ENCODE data around the gene DNAJC25. TPM values are rescaled to one million over a fixed set of nuclear protein-coding genes. Genes with fewer than 3 reads are reported as not detected.
A peak's percentile ranks its signal among the peaks of the same experiment; 100 is the strongest.

Gene DNAJC25
- polyA plus RNA-seq, 3 donors, result 1.1 to 6.0 (median 1.6) TPM

DNA sequence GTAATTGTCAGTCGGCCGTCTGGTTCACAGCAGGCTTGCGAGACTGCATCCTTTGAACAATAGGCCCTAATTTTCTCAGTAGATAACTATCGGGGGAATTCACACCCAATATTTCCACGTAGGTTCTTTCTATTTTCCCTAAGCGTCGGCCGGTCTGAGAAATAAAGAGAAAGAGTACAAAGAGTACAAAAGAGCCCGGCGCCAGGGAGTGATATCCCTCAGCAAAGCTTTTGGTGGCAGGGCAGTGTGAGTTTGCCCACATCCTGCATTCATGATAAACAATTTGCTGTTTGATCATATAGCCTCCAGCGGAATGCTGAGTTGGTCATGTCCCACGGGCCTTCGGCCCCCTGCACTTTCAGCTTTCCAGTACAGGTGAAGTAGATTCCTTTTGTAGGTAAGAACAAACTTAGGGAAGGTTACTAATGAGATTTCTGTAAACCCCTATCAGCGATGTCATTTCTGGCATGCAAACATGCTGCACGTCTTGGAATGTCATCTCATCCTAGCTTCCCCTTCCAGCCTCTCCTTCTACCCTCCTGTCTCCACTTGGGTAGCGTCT, 27.0 kb upstream of the DNAJC25 start:
- Mint-ChIP-seq H3K27me3 (ENCODE audit: low read depth in 3 of 3) (peaks cover 22 to 49% (median 31%) of the 10 kb centered on the region in 3 donors), H3K4me1 (peaks cover 12% of the 10 kb centered on the region), H3K4me3 (no peak overlapping the region), H3K9me3 (peaks cover 0 to 8% (median 3%) of the 10 kb centered on the region in 7 donors), H3K27ac (peak overlapping the region in 1 of 7 donors; percentile 68), H3K36me3 (no peaks in the 10 kb centered on the region)
- WGBS (ENCODE audit: insufficient coverage), result 88% methylated on average over 3 of the region's 16 CpGs
- intact Hi-C loops (cut with micrococcal nuclease), result no loop called here
- Histone ChIP-seq H3K9ac (ENCODE audit: insufficient read depth, low read length, poor library complexity, severe bottlenecking) (no peak overlapping the region), H3K27me3 (ENCODE audit: control insufficient read depth in 2 of 2, insufficient read depth in 2 of 2, low read length in 2 of 2) (peaks cover 0 to 23% of the 10 kb centered on the region in 2 donors), H3K27ac (ENCODE audit: low read depth in 1 of 2, low read length in 2 of 2) (no peak overlapping the region), H3K36me3 (replicated peaks in 1 of 2; ENCODE audit: control insufficient read depth in 1 of 2, insufficient read depth in 2 of 2, low read length in 2 of 2) (no peaks in the 10 kb centered on the region), H3K9me3 (replicated peaks in 1 of 2; ENCODE audit: control insufficient read depth in 1 of 2, insufficient read depth in 1 of 2, low read length in 2 of 2) (no peaks in the 10 kb centered on the region), H3K4me1 (ENCODE audit: control insufficient read depth in 1 of 2, insufficient read depth in 2 of 2, low read length in 2 of 2) (peaks cover 6 to 10% of the 10 kb centered on the region in 2 donors), H3K4me3 (replicated peaks in 1 of 3; ENCODE audit: low read depth in 2 of 3, low read length in 3 of 3) (no peak overlapping the region), H2AFZ (ENCODE audit: insufficient read depth, low read depth, low read length, poor library complexity, severe bottlenecking) (no peak overlapping the region), H4K20me1 (ENCODE audit: insufficient read depth, low read length) (no peaks in the 10 kb centered on the region), H3K4me2 (replicated peaks; ENCODE audit: extremely low read depth, low read length, poor library complexity, severe bottlenecking) (no peak overlapping the region), H3K79me2 (ENCODE audit: insufficient read depth, low read length) (no peaks in the 10 kb centered on the region)
- TF ChIP-seq, protein P1, sequence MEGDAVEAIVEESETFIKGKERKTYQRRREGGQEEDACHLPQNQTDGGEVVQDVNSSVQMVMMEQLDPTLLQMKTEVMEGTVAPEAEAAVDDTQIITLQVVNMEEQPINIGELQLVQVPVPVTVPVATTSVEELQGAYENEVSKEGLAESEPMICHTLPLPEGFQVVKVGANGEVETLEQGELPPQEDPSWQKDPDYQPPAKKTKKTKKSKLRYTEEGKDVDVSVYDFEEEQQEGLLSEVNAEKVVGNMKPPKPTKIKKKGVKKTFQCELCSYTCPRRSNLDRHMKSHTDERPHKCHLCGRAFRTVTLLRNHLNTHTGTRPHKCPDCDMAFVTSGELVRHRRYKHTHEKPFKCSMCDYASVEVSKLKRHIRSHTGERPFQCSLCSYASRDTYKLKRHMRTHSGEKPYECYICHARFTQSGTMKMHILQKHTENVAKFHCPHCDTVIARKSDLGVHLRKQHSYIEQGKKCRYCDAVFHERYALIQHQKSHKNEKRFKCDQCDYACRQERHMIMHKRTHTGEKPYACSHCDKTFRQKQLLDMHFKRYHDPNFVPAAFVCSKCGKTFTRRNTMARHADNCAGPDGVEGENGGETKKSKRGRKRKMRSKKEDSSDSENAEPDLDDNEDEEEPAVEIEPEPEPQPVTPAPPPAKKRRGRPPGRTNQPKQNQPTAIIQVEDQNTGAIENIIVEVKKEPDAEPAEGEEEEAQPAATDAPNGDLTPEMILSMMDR (IDR thresholded peaks at IDR 0.05), result no peak
- no peak for DNase-seq

DNA sequence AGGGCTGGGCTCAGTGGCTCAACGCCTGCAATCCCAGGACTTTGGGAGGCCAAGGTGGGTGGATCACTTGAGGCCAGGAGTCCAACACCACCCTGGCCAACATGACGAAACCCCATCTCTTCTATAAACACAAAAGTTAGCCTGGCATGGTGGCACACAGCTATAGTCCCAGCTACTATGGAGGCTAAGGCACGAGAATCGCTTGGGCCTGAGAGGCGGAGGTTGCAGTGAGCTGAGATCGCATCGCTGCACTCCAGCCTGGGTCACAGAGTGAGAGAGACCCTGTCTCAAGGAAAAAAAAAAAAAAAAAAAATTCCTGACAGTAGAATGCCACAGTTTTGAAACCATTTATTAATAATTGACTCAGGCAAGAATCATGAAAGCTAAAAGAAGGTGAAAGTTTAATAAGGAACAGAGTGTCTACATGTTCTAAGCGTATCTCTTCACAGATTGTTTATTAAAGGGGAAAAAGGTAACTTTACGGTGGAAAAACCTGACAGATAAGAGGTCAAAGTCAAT, 26.0 kb upstream of the DNAJC25 start:
- H3K4me3 Mint-ChIP-seq, result no peak overlapping the region
- Histone ChIP-seq H3K36me3 (replicated peaks in 1 of 2; ENCODE audit: control insufficient read depth in 1 of 2, insufficient read depth in 2 of 2, low read length in 2 of 2) (no peaks in the 10 kb centered on the region), H3K4me1 (ENCODE audit: control insufficient read depth in 1 of 2, insufficient read depth in 2 of 2, low read length in 2 of 2) (peaks cover 0 to under 1% of the 10 kb centered on the region in 2 donors), H3K79me2 (ENCODE audit: insufficient read depth, low read length) (no peaks in the 10 kb centered on the region), H2AFZ (ENCODE audit: insufficient read depth, low read depth, low read length, poor library complexity, severe bottlenecking) (no peak overlapping the region), H3K9ac (ENCODE audit: insufficient read depth, low read length, poor library complexity, severe bottlenecking) (no peak overlapping the region), H3K27ac (ENCODE audit: low read depth in 1 of 2, low read length in 2 of 2) (no peak overlapping the region), H3K9me3 (replicated peaks in 1 of 2; ENCODE audit: control insufficient read depth in 1 of 2, insufficient read depth in 1 of 2, low read length in 2 of 2) (no peaks in the 10 kb centered on the region), H3K4me3 (replicated peaks in 1 of 3; ENCODE audit: low read depth in 2 of 3, low read length in 3 of 3) (no peak overlapping the region), H4K20me1 (ENCODE audit: insufficient read depth, low read length) (no peaks in the 10 kb centered on the region), H3K4me2 (replicated peaks; ENCODE audit: extremely low read depth, low read length, poor library complexity, severe bottlenecking) (no peak overlapping the region), H3K27me3 (ENCODE audit: control insufficient read depth in 2 of 2, insufficient read depth in 2 of 2, low read length in 2 of 2) (peaks cover 0 to 13% of the 10 kb centered on the region in 2 donors)
- H3K9me3 Mint-ChIP-seq, result peaks cover 0 to 6% (median 0%) of the 10 kb centered on the region in 7 donors
- WGBS (ENCODE audit: insufficient coverage), result 100% methylated on average over 4 of the region's 9 CpGs
- no peaks in the 10 kb centered on the region for H3K36me3 Mint-ChIP-seq
- H3K27ac Mint-ChIP-seq, result no peak overlapping the region
- H3K4me1 Mint-ChIP-seq, result peaks cover 3% of the 10 kb centered on the region
- H3K27me3 Mint-ChIP-seq (ENCODE audit: low read depth in 3 of 3), result peaks cover 14 to 40% (median 22%) of the 10 kb centered on the region in 3 donors
- DNase-seq, result no peak
- TF ChIP-seq, protein P1 (IDR thresholded peaks at IDR 0.05), result no peak
- intact Hi-C loops (cut with micrococcal nuclease), result no loop called here

Data from CD14-positive monocyte (primary cell).